Prostate gland (tissue), 2 donors: ENCODE measurements around the gene MYZAP. TPM values are rescaled to one million over a fixed set of nuclear protein-coding genes. Genes with fewer than 3 reads are reported as not detected.
A peak's percentile ranks its signal among the peaks of the same experiment; 100 is the strongest.

Experiments
- DNase-seq: peaks from one replicate; pipeline ENCODE4 v3.0.0-alpha.2; 2019; ENCODE audit warnings: low spot score
- H3K27ac ChIP-seq, 2 donors: fragments of 200-600 bp; sonication (generic); 2 replicates each; pipeline ENCODE4 v1.5.1; 2017 to 2019
- H3K27me3 ChIP-seq: fragments of 200-600 bp; sonication (generic); replicated peaks from 2 replicates; pipeline ENCODE4 v1.5.1; 2019; ENCODE audit not compliant: insufficient read depth
- H3K36me3 ChIP-seq, 2 donors: fragments of 200-600 bp; sonication (generic); 1 replicate in 1 of 2; 2 replicates in 1 of 2; pipeline versions ENCODE4 v1.5.1 to v1.8.1; 2017 to 2019
- H3K4me1 ChIP-seq: fragments of 200-600 bp; sonication (generic); replicated peaks from 2 replicates; pipeline ENCODE4 v1.5.1; 2019
- H3K4me3 ChIP-seq, 2 donors: fragments of 200-600 bp; sonication (generic); 2 replicates each; pipeline ENCODE4 v1.5.1; 2017 to 2019
- H3K9me3 ChIP-seq: fragments of 200-600 bp; sonication (generic); 2 replicates; pipeline ENCODE4 v1.5.1; 2017
- CTCF ChIP-seq, 4 experiments: fragments of 200-600 bp in 2 of 4; fragments of 450-650 bp in 2 of 4; sonication (generic) in 2 of 4; IDR thresholded peaks; 1 replicate in 3 of 4; 2 replicates in 1 of 4; pipeline ENCODE4 v1.5.1; 2016 to 2019; ENCODE audit warnings: antibody characterized with exemption in 4 of 4, mild to moderate bottlenecking in 2 of 4, moderate library complexity in 2 of 4
- POLR2A ChIP-seq: fragments of 450-650 bp; IDR thresholded peaks from one replicate; pipeline ENCODE4 v1.6.1; 2016; ENCODE audit warnings: antibody characterized with exemption, mild to moderate bottlenecking
- POLR2AphosphoS5 ChIP-seq: sonication (generic); formaldehyde crosslinking; IDR thresholded peaks from one replicate; pipeline ENCODE4 v1.6.1; 2017; ENCODE audit warnings: antibody characterized with exemption
- whole genome bisulfite sequencing: methylation state at CpG from one replicate; pipeline ENCODE4 v1.1.5; 2018; 5-methylcytosine and 5-hydroxymethylcytosine counted together
- intact Hi-C: fragments of 100-400 bp; cut with DNase I; formaldehyde crosslinking; loops from one replicate; pipeline ENCODE4 v1.14.2; 2022
- total RNA-seq, 2 donors: library from RNA; depleted of rRNA; stranded (reverse); fragments of >200 nt; gene quantifications; one replicate each; pipeline ENCODE4 v1.1.0, GENCODE V29; 2016

The MYZAP gene
- total RNA-seq, 2 donors from 2014 or later, result 14.9 to 25.1 TPM

- no peaks in the 10 kb centered on the region for H3K9me3 ChIP-seq
- H3K36me3 ChIP-seq, result no peaks in the 10 kb centered on the region
- H3K27me3 ChIP-seq, result no peaks in the 10 kb centered on the region
- TF ChIP-seq CTCF (IDR thresholded peaks at IDR 0.05) (no peak), POLR2AphosphoS5 (no peak), POLR2A (no peak)
- no peaks in the 10 kb centered on the region for H3K4me1 ChIP-seq
- DNase-seq, result no peak
- WGBS, result 72% methylated on average over 12 of the region's 12 CpGs
- intact Hi-C loops, result no loop called here
- H3K27ac ChIP-seq, result peak overlapping the region; percentile 91 to 94
- peak overlapping the region; percentile 77 to 79 for H3K4me3 ChIP-seq
These were observed 114.2 kb downstream of the MYZAP start for GRCh38 chr15:57705746-57706404.

- intact Hi-C loops, result no loop called here
These were observed 114.9 kb downstream of the MYZAP start, which contains the start of gene POLR2M for GRCh38 chr15:57706405-57707209. Gene POLR2M, plus strand, starts transcription at chr15:57706714. Its CDS starts 129 bp downstream, at chr15:57706843.

GRCh38 chr15:57708047-57708446 is 116.3 kb downstream of the MYZAP start:
- TF ChIP-seq POLR2A (no peak), CTCF (IDR thresholded peaks at IDR 0.05) (no peak), POLR2AphosphoS5 (peak; percentile 44)
- Histone ChIP-seq H3K27me3 (no peaks in the 10 kb centered on the region), H3K4me3 (peak overlapping the region; percentile 77 to 79), H3K27ac (peak overlapping the region; percentile 91 to 94), H3K36me3 (no peaks in the 10 kb centered on the region), H3K9me3 (no peaks in the 10 kb centered on the region), H3K4me1 (no peaks in the 10 kb centered on the region)
- DNase-seq, result no peak
- intact Hi-C loops, result no loop called here
- 34% methylated on average over 4 of the region's 4 CpGs for WGBS

More at GRCh38 chr15:57706405-57707209, 114.9 kb downstream of the MYZAP start, which contains the start of gene POLR2M:
- Histone ChIP-seq H3K27ac (peak within 1 kb of the TSS; percentile 91 to 94), H3K27me3 (no peaks in the 10 kb centered on the region), H3K4me3 (peak within 1 kb of the TSS; percentile 77 to 79), H3K4me1 (no peaks in the 10 kb centered on the region), H3K9me3 (no peaks in the 10 kb centered on the region), H3K36me3 (no peaks in the 10 kb centered on the region)
- peak; percentile 94 for DNase-seq
- TF ChIP-seq POLR2AphosphoS5 (peak; percentile 99), CTCF (IDR thresholded peaks at IDR 0.05) (no peak), POLR2A (peak; percentile 70)
- under 1% methylated on average over 70 of the region's 70 CpGs for WGBS

GRCh38 chr15:57718309-57718708 is 126.6 kb downstream of the MYZAP start:
- Histone ChIP-seq H3K4me3 (no peak overlapping the region), H3K27me3 (no peaks in the 10 kb centered on the region), H3K27ac (no peak overlapping the region), H3K4me1 (no peaks in the 10 kb centered on the region), H3K9me3 (no peaks in the 10 kb centered on the region), H3K36me3 (no peaks in the 10 kb centered on the region)
- intact Hi-C loops, result no loop called here
- no peak for DNase-seq
- no peak for TF ChIP-seq POLR2A
- no peak for TF ChIP-seq CTCF (IDR thresholded peaks at IDR 0.05)
- no peak for TF ChIP-seq POLR2AphosphoS5
- WGBS, result 86% methylated on average over 2 of the region's 2 CpGs
